NCI-H526 (cell line): Measurements from ENCODE around the gene INVS.
"Not testable (repeated sequence)": the region's sequence is repeated elsewhere in the genome, so short reads cannot be mapped to it uniquely, and the experiment has no call there.

Experiments
- DNase-seq, 2 experiments: peaks; one replicate each; lab custom pipeline; 2025; lab: John Stamatoyannopoulos, UW

INVS gene, protein sequence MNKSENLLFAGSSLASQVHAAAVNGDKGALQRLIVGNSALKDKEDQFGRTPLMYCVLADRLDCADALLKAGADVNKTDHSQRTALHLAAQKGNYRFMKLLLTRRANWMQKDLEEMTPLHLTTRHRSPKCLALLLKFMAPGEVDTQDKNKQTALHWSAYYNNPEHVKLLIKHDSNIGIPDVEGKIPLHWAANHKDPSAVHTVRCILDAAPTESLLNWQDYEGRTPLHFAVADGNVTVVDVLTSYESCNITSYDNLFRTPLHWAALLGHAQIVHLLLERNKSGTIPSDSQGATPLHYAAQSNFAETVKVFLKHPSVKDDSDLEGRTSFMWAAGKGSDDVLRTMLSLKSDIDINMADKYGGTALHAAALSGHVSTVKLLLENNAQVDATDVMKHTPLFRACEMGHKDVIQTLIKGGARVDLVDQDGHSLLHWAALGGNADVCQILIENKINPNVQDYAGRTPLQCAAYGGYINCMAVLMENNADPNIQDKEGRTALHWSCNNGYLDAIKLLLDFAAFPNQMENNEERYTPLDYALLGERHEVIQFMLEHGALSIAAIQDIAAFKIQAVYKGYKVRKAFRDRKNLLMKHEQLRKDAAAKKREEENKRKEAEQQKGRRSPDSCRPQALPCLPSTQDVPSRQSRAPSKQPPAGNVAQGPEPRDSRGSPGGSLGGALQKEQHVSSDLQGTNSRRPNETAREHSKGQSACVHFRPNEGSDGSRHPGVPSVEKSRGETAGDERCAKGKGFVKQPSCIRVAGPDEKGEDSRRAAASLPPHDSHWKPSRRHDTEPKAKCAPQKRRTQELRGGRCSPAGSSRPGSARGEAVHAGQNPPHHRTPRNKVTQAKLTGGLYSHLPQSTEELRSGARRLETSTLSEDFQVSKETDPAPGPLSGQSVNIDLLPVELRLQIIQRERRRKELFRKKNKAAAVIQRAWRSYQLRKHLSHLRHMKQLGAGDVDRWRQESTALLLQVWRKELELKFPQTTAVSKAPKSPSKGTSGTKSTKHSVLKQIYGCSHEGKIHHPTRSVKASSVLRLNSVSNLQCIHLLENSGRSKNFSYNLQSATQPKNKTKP

GRCh38 chr9:100098887-100099721 is at the start of gene INVS, which contains the start of gene ERP44:
INVS (plus strand) TSS chr9:100099243; CDS start chr9:100104522, 5,279 bp downstream.
ERP44 (minus strand) TSS chr9:100099000; CDS start chr9:100098840, 160 bp downstream.
- DNase-seq: peak; percentile 98

GRCh38 chr9:100049551-100049950 is 49.5 kb upstream of the INVS start:
- no peak for DNase-seq

- DNase-seq: no peak
These were observed 46.7 kb upstream of the INVS start for GRCh38 chr9:100052375-100052774.

DNA sequence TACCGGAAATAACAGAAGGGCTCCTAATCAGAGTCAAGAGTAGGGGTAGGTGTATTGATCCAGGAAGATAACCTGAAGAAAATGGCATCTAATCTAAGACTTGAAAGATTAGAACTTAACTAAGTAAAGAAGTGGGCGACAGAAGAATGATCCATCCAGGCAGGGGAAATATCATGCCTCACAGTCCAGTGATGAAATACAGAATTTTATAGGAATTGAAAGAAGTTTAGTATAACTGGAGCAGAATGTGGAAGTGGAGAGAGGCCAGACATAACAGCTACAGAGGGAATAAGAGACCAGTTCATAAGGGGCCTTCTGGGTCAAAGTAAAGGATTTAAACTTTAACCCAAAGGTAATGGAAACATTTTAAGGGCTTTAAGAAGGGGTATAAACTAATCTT is 42.5 kb upstream of the INVS start:
- no peak for DNase-seq

GRCh38 chr9:100057624-100058023 is 41.4 kb upstream of the INVS start:
- no peak for DNase-seq

DNA sequence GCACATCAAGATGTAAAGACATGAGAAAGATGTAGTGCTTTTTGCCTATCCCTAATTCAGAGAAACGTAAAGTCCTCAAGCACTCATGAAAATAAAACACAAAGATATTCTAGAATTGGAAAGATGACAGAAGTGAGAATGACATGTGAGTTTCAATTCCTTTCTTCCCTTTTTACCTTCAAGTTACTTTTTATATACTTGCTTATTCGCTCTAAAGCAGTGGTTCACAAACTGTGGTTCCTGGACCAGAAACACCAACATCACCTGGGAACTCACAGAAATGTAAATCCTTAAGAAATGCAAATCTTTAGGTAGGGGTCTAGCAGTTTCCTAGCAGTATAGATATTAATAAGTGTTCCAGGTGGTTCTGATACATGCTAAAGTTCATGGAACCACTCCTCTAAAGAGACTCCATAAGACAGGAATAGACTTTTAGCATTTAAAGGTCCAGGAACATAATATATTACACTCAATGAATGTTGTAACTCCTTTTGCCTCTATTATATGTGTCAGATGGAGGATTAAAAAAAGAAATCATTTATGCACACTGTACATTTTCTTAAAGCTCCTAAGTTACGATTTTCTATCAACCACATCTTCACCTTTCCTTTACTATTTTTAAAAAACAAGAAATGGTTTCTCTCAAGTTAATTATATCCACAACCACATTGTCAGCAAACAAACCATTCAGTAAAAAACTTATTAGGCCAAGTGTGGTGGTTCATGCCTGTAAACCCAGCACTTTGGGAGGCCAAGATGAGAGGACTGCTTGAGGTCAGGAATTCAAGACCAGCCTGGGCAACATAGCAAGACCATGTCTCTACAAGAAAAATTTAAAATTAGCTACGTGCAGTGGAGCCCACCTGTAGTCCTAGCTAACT is 40.1 kb upstream of the INVS start:
- no peak for DNase-seq

DNA sequence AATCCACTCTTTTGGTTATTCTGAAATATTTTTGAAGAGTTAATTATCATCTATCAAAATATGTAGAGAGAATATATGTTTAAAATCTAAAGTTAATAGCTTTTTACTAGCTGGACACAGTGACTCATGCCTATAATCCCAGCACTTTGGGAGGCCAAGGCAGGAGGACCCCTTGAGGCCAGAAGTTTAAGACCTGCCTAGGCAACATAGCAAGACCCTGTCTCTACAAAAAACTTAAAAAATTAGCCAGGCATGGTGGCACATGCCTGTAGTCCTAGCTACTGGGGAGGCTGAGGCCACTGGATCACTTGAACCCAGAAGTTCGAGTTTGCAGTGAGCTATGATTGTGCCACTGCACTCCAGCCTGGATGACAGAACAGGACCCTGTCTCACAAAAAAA is 36.4 kb upstream of the INVS start:
- DNase-seq: not testable (repeated sequence)

GRCh38 chr9:100063185-100063584 is 35.9 kb upstream of the INVS start:
- DNase-seq: no peak

DNA sequence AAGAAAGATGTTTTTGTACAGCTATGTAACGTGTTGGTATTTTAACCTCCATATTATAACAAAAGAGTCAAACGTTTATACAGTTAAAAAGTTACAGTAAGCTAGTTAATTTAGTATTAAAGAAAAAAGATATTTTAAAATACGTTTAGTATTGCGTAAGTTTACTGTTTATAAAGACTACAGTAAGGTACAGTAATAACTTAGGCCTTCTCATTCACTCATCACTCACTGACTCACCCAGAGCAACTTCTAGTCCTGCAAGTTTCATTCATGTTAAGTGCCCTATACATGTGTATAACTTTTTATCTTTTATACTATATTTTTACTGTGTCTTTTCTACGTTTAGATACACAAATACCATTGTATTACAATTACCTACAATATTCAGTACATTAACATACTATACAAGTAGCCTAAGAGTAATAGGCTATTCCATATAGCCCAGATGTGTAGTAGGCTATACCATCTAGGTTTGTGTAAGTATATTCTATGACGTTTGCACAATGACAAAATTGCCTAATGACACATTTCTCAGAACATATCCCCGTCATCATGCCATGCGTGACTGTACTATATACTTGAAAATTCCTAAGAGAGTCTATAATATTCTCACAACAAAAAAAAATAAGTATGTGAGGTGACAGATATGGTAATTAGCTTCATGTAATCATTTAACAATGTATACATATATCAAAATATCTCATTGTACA is 34.0 kb upstream of the INVS start:
- DNase-seq: no peak

- DNase-seq: peak in 1 of 2 experiments; percentile 3
These were observed 32.5 kb upstream of the INVS start for GRCh38 chr9:100066539-100066938.

DNA sequence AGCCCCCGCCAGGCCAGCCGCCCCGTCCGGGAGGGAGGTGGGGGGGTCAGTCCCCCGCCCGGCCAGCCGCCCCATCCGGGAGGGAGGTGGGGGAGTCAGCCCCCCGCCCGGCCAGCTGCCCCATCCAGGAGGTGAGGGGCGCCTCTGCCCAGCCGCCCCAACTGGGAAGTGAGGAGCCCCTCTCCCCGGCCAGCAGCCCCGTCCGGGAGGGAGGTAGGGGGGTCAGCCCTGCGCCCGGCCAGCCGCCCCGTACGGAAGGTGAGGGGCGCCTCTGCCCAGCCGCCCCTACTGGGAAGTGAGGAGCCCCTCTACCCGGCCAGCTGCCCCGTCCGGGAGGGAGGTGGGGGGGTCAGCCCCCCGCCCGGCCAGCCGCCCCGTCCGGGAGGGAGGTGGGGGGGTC is 31.1 kb upstream of the INVS start:
- not testable (repeated sequence) for DNase-seq

DNA sequence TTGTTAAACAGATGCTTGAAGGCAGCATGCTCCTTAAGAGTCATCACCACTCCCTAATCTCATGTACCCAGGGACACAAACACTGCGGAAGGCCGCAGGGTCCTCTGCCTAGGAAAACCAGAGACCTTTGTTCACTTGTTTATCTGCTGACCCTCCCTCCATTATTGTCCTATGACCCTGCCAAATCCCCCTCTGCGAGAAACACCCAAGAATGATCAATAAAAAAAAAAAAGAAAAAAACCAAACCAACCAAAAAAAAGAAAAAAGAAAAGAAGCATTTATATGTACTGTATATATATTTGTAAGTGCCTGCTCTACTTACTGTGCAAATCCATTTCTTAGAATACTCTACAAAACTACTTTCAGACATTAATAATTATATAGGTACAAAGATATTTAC is 30.0 kb upstream of the INVS start:
- not testable (repeated sequence) for DNase-seq

DNA sequence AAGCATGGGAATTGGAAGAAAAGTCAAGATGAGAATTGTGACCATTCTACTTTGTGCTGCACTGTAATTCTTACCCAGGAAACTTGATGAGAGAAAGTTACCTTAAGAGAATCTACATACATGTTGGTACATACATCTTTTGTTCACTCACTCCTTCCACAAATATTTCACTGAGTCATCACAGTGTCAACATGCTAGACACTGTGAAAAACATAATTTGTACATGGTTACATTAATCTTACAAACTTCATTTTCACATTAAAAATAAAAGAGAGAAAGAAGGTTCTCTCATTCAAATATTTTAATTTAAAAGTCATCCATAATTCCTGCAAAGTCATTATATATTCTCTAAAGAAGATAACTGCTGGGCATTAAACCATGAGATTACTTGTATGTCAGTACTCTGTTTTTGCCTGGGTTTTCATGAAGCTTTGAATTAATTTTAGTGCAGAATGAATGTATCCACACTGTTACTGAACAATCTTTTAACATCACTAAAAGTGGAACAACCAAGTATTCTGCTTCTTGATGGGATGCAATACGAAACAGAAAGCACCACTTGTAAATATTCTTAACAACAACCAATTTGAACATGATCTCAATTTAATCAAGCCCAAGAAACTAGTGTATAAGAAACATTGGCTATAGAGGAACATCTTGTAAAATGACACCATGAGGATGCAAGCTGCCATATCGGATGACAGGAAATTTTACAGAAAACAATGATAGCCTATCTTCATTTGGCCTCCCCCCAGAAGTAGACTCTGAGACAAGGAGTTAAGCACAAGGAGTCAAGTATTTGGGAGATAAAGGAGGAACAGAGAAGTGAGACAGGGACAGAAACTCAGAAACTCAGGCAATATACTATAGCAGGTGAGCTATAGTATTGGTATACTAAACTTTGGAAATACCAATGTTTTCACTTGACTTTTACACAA is 28.7 kb upstream of the INVS start:
- no peak for DNase-seq

- DNase-seq: no peak
These were observed 27.8 kb upstream of the INVS start for GRCh38 chr9:100071271-100071670.

DNA sequence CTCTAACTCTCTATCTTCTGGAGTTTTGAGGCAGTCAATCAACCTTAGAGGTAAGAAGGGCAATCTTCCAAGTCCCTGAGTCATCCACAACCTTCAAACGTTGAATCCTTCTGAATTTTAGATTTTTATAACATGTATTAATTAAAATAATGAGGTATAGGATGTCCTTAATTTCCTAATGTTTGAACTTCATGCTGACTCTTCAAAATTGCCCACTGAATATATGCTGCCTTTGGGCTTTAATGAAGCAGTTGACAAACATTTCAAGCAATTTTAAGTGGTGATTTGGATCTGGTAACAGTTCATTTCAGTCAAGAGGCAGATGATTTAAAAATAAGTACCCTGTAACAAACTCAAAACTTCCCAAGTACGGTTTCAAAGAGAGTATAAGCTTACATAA is 26.2 kb upstream of the INVS start:
- no peak for DNase-seq

GRCh38 chr9:100074093-100074492 is 24.9 kb upstream of the INVS start:
- no peak for DNase-seq

DNA sequence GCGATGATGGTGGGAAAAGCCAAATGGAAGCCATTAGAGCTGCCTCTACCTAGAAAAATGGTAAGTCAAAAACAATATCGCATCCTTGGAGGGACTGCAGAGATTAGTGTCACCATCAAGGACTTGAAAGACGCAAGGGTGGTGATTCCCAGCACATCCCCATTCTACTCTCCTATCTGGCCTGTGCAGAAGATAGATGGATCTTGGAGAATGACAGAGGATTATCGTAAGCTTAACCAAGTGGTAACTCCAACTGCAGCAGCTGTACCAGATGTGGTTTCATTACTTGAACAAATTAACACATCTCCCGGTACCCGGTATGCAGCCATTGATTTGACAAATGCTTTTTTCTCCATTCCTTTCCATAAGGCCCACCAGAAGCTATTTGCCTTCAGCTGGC is 24.1 kb upstream of the INVS start:
- DNase-seq: no peak

DNA sequence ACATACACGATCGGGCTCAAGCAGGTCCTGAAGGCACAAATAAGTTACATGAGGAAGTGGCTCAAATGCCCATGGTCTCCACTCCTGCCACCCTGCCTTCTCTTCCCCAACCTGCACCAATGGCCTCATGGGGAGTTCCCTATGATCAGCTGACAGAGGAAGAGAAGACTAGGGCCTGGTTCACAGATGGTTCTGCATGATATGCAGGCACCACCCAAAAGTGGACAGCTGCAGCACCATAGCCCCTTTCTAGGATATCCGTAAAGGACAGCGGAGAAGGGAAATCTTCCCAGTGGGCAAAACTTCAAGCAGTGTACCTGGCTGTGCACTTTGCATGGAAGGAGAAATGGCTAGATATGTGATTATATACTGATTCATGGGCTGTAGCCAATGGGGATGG is 22.8 kb upstream of the INVS start:
- DNase-seq: not testable (repeated sequence)

DNA sequence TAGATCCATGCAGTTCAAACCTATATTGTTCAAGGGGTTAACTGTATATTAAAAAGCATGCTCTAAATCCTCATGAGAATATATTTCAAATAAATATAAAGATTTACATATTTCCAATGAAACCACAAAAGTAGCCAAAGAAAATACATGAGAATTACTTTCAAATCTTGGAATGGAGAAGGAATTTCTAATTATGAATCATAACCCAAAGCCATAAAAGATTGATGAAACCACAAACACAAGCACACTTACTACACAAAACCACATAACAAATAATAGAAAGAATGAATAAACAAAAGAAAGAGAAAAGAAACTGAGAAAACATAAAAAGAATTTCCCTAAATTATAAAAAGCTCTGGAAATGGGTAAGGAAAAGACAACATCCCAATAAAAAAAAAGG is 16.3 kb upstream of the INVS start:
- no peak for DNase-seq
